Activated T-helper 1 cell treated with anti-CD3 and anti-CD28 coated beads, Interleukin-12 subunit alpha, Interleukin-12 subunit beta, Interleukin-2, Interleukin-4 antibody, amounts not matched to agents 30 ng/mL and 10 ng/mL and 1 ng/mL, durations not matched to agents 14 hours and 24 hours and 36 hours (primary cell): ENCODE measurements around the gene HDAC1. TPM values are rescaled to one million over a fixed set of nuclear protein-coding genes. Genes with fewer than 3 reads are reported as not detected.

ENCODE experiments used
- DNase-seq: peaks from one replicate; pipeline ENCODE4 v3.0.0; 2021; ENCODE audit warnings: low spot score
- H3K27ac Mint-ChIP-seq: one replicate; pipeline ENCODE4 v1.8.0; 2021; ENCODE audit warnings: mild to moderate bottlenecking, mixed read lengths
- H3K27me3 Mint-ChIP-seq: one replicate; pipeline ENCODE4 v1.8.0; 2022; ENCODE audit warnings: mild to moderate bottlenecking, moderate library complexity, mixed read lengths; ENCODE audit not compliant: insufficient read depth
- H3K36me3 Mint-ChIP-seq: one replicate; pipeline ENCODE4 v1.8.0; 2021; ENCODE audit warnings: low read depth, mixed read lengths
- H3K4me1 Mint-ChIP-seq: one replicate; pipeline ENCODE4 v1.8.0; 2021; ENCODE audit warnings: low read depth, mixed read lengths
- H3K4me3 Mint-ChIP-seq: one replicate; pipeline ENCODE4 v1.8.0; 2021; ENCODE audit warnings: mild to moderate bottlenecking, moderate library complexity, mixed read lengths
- H3K9me3 Mint-ChIP-seq: one replicate; pipeline ENCODE4 v1.8.0; 2021; ENCODE audit warnings: mixed read lengths
- intact Hi-C: fragments of 100-400 bp; cut with micrococcal nuclease; formaldehyde crosslinking; loops from one replicate; pipeline ENCODE4 v1.15.1; 2024
- total RNA-seq: library from RNA; stranded (reverse); gene quantifications from 2 replicates; pipeline ENCODE4 v1.2.3, GENCODE V29; 2022

Gene HDAC1
- total RNA-seq, 1 donor from 2014 or later, result 177 TPM

GRCh38 chr1:32361674-32362473, 70.0 kb downstream of the HDAC1 start:
- Mint-ChIP-seq H3K9me3 (no peaks in the 10 kb centered on the region), H3K27me3 (peaks cover 6% of the 10 kb centered on the region), H3K36me3 (peaks cover 24% of the 10 kb centered on the region), H3K4me1 (peaks cover 17% of the 10 kb centered on the region), H3K4me3 (no peak overlapping the region), H3K27ac (no peak overlapping the region)
- intact Hi-C loops, result no loop called here
- no peak for DNase-seq

GRCh38 chr1:32362474-32363313, 70.8 kb downstream of the HDAC1 start, which contains the start of the genes FAM229A and TSSK3:
FAM229A (minus strand) TSS chr1:32362485; CDS start chr1:32362091, 394 bp downstream.
TSSK3 (plus strand) TSS chr1:32362539; CDS start chr1:32362702, 163 bp downstream.
- no peak for DNase-seq
- Mint-ChIP-seq H3K9me3 (no peaks in the 10 kb centered on the region), H3K4me3 (no peak within 1 kb of the TSS), H3K4me1 (peaks cover 17% of the 10 kb centered on the region), H3K27me3 (peaks cover 6% of the 10 kb centered on the region), H3K36me3 (peaks cover 24% of the 10 kb centered on the region), H3K27ac (no peak within 1 kb of the TSS)
- intact Hi-C loops, result no loop called here

GRCh38 chr1:32363713-32364112, 71.8 kb downstream of the HDAC1 start:
- H3K4me3 Mint-ChIP-seq, result no peak overlapping the region
- no peak overlapping the region for H3K27ac Mint-ChIP-seq
- no peak for DNase-seq
- peaks cover 26% of the 10 kb centered on the region for H3K36me3 Mint-ChIP-seq
- intact Hi-C loops, result no loop called here
- no peaks in the 10 kb centered on the region for H3K9me3 Mint-ChIP-seq
- peaks cover 6% of the 10 kb centered on the region for H3K27me3 Mint-ChIP-seq
- H3K4me1 Mint-ChIP-seq, result peaks cover 17% of the 10 kb centered on the region

- intact Hi-C loops, result no loop called here
- DNase-seq, result no peak
- Mint-ChIP-seq H3K27me3 (peaks cover 6% of the 10 kb centered on the region), H3K4me1 (peaks cover 14% of the 10 kb centered on the region), H3K9me3 (no peaks in the 10 kb centered on the region), H3K4me3 (no peak overlapping the region), H3K27ac (no peak overlapping the region), H3K36me3 (peaks cover 30% of the 10 kb centered on the region)
Measured at GRCh38 chr1:32364836-32365235, 73.0 kb downstream of the HDAC1 start.

DNA sequence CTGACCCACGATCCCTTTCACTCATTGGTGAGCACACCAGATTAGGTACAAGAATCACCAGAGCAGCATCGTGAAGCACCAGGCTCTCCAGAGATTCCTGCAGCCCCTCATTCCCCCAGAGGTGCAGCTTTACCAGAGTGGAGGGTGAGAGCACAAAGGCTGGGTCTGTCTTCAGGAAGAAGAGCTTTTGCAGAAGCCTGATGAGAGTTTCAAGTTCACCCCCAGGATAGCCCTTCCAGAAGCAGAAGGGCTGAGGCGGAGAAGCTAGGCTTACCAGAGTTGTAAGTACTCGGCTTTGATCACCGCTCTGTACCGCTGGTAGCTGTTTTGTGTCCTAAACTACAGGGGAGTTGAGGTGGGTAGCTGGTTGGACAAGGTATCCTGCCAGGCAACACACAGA, 73.6 kb downstream of the HDAC1 start:
- Mint-ChIP-seq H3K27ac (no peak overlapping the region), H3K4me1 (peaks cover 10% of the 10 kb centered on the region), H3K4me3 (no peak overlapping the region)

DNA sequence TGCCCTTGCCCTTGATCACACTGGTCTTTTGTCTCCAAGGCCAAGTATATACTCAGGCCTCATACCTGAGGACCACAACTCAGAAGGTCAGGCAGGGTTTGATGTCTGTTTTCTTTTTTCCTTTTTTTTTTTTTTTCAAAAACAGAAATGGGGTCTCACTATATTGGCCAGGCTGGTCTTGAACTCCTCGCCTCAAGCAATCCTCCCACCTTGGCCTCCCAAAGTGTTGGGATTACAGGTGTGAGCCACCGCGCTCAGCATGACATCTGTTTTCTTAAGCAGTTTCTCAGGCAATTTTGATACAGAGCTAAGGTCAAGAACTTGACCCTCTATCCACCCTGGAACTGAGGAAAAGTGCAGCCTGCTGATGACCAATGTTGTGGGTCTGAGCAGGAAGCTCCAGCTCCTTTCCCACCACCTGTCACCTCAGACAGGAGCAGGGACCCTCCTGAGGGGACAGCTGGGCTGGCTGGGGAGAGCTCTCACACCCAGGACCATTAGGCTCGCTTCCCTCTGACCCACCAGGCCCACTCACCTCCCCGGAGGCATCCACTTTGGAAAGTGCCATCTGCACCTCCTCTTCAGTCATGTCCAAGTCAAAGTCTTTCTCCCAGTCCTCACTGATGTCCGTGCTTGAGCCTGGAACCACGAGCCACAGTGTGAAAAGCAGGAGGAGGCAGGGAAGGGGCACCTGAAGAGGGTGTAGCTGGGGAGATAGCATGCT, 76.2 kb downstream of the HDAC1 start:
- no peak overlapping the region for H3K27ac Mint-ChIP-seq
- no peaks in the 10 kb centered on the region for H3K27me3 Mint-ChIP-seq
- H3K4me3 Mint-ChIP-seq, result no peak overlapping the region
- H3K4me1 Mint-ChIP-seq, result peaks cover 17% of the 10 kb centered on the region
- intact Hi-C loops, result no loop called here
- no peak for DNase-seq
- H3K9me3 Mint-ChIP-seq, result no peaks in the 10 kb centered on the region
- peaks cover 28% of the 10 kb centered on the region for H3K36me3 Mint-ChIP-seq

More for the DNA sequence above, 73.6 kb downstream of the HDAC1 start:
- Mint-ChIP-seq H3K9me3 (no peaks in the 10 kb centered on the region), H3K27me3 (peaks cover 6% of the 10 kb centered on the region), H3K36me3 (peaks cover 30% of the 10 kb centered on the region)
- intact Hi-C loops, result no loop called here
- DNase-seq, result no peak

DNA sequence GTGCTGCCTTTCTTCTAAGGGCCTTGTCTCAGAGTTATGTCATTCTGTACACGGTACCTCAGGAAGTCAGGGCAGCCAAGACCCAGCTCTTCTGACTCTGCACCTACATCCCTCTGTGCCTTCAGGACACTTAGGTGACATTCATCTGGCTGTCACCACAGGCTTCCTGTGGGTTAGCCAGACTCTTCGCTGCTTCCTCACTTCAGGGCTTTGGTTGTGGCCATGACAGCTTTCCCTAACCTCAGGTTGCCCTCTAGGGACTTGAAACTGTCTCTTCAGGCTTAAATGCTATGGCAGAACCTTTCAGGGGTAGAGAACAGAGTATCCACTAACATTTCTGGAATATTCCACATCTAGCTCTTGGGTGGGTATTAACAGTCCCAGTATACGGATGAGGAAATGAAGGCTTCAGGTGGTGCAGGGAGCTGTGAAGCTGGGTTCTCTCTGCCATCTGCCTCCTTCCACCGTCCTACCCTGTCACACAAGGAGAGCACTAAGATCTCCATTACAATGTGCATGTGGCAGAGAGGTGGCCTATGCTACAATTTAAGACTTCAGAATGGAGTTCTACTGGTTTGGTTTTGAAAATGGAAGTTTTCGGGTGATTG, 80.4 kb downstream of the HDAC1 start:
- H3K36me3 Mint-ChIP-seq, result peaks cover 36% of the 10 kb centered on the region
- intact Hi-C loops, result loop anchor here (1.0 to 5.0 kb wide), 3 partner anchors 35 to 157 kb away; no protein-coding TSS in a partner anchor

GRCh38 chr1:32373996-32374592, 82.2 kb downstream of the HDAC1 start:
- Mint-ChIP-seq H3K27ac (no peak overlapping the region), H3K27me3 (no peaks in the 10 kb centered on the region), H3K9me3 (no peaks in the 10 kb centered on the region), H3K4me1 (peaks cover 21% of the 10 kb centered on the region), H3K36me3 (peaks cover 38% of the 10 kb centered on the region), H3K4me3 (no peak overlapping the region)
- intact Hi-C loops, result loop anchor here (5.0 kb wide), 1 partner anchor 52 kb away; no protein-coding TSS in a partner anchor
- no peak for DNase-seq

More for the DNA sequence above, 80.4 kb downstream of the HDAC1 start:
- Mint-ChIP-seq H3K9me3 (no peaks in the 10 kb centered on the region), H3K27me3 (no peaks in the 10 kb centered on the region), H3K4me3 (no peak overlapping the region), H3K4me1 (peaks cover 21% of the 10 kb centered on the region), H3K27ac (no peak overlapping the region)
- peak; percentile 66 for DNase-seq

DNA sequence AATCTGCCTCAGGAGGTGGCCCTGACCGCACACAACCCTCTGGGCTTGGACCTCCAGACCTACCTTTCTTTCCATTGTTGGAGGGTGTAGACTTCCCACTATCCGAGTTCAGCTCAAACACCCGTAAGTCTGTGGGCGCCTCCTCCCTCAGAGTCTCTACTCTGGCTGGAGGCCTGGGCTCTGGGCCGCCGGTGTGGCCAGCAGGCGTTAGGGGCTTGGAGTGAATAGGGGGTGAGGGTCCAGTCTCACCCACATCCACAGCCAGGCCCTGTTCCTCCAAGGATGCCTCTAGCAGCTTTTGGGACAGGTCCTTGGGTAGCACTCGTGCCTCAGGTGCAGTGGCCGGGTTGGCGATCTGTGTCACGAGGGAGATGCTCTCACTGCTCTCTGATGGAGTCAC, 84.3 kb downstream of the HDAC1 start:
- H3K9me3 Mint-ChIP-seq, result no peaks in the 10 kb centered on the region
- H3K27me3 Mint-ChIP-seq, result no peaks in the 10 kb centered on the region
- intact Hi-C loops, result no loop called here
- H3K4me3 Mint-ChIP-seq, result no peak overlapping the region
- no peak for DNase-seq
- H3K4me1 Mint-ChIP-seq, result peaks cover 21% of the 10 kb centered on the region
- H3K27ac Mint-ChIP-seq, result no peak overlapping the region
- H3K36me3 Mint-ChIP-seq, result peaks cover 43% of the 10 kb centered on the region

DNA sequence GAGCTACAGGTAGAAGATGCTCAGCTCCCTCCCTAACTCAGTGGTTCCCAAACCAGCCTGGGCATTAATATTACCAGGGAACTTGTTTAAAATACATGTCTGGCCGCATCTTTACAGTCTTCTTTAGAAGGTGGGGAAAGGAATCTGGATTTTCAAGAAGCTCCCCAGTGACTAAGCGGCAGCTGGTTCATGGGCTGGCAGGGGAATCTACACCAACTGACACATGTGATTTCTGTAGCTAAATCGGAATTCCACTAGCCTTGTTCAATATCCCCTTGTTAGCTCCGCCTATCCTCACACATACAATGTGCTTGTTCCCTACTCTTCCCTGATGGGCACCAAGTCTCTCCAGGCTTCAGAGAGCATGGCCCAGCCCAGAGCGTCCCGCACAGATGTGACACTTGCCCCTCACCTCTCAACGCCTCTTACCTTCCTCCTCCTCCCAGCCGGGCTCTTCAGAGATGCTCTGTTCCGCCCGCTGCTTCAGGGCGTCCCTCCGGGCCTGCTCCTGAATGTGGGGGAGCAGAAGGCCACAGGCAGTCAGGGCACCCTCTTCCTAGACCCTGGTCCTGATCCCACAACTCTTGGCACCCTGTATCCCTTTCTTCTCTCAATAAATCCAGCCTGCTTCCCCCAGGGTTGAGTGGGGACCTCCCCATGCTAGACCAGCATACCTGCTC, 85.8 kb downstream of the HDAC1 start:
- peaks cover 7% of the 10 kb centered on the region for H3K4me1 Mint-ChIP-seq
- H3K36me3 Mint-ChIP-seq, result peaks cover 35% of the 10 kb centered on the region
- intact Hi-C loops, result no loop called here
- no peaks in the 10 kb centered on the region for H3K27me3 Mint-ChIP-seq
- no peak overlapping the region for H3K4me3 Mint-ChIP-seq
- no peak overlapping the region for H3K27ac Mint-ChIP-seq
- no peaks in the 10 kb centered on the region for H3K9me3 Mint-ChIP-seq
- DNase-seq, result no peak

- H3K4me3 Mint-ChIP-seq, result no peak overlapping the region
- no peaks in the 10 kb centered on the region for H3K4me1 Mint-ChIP-seq
- intact Hi-C loops, result no loop called here
- H3K27ac Mint-ChIP-seq, result no peak overlapping the region
- H3K9me3 Mint-ChIP-seq, result no peaks in the 10 kb centered on the region
- no peaks in the 10 kb centered on the region for H3K27me3 Mint-ChIP-seq
- DNase-seq, result no peak
- peaks cover 31% of the 10 kb centered on the region for H3K36me3 Mint-ChIP-seq
Measured at GRCh38 chr1:32380057-32380456, 88.2 kb downstream of the HDAC1 start.
